GM12878 (cell line): ENCODE measurements around the gene CLASRP.

ENCODE experiments used
- CEBPB ChIP-seq, 2 experiments: fragments of 150-350 bp in 1 of 2; IDR thresholded peaks; 2 replicates each; pipeline ENCODE4 v1.6.1; 2012 to 2014; ENCODE audit warnings: low read depth in 2 of 2, low read length in 2 of 2, borderline replicate concordance in 1 of 2, inconsistent platforms in 1 of 2
- CTCF ChIP-seq, 3 experiments: IDR thresholded peaks in 2 of 3; conservative IDR thresholded peaks in 1 of 3; 2 replicates each; pipeline ENCODE4 v1.5.1; 2011; ENCODE audit warnings: low read depth in 3 of 3, low read length in 3 of 3, mild to moderate bottlenecking in 3 of 3, control low read depth in 2 of 3, moderate library complexity in 2 of 3, inconsistent platforms in 1 of 3, mixed read lengths in 1 of 3; ENCODE audit not compliant: control insufficient read depth in 2 of 3, insufficient read depth in 1 of 3; ENCODE audit errors: extremely low read depth in 1 of 3
- EZH2 ChIP-seq: IDR thresholded peaks from 2 replicates; pipeline ENCODE4 v1.6.1; 2012; ENCODE audit warnings: low read depth, mild to moderate bottlenecking, control low read depth, inconsistent platforms, low read length, borderline replicate concordance; ENCODE audit not compliant: control insufficient read depth
- HCFC1 ChIP-seq: fragments of 150-350 bp; IDR thresholded peaks from 2 replicates; pipeline ENCODE4 v1.6.1; 2014; ENCODE audit warnings: low read length
- IRF4 ChIP-seq: IDR thresholded peaks from 2 replicates; pipeline ENCODE4 v1.6.1; 2011; ENCODE audit warnings: low read depth, low read length
- MXI1 ChIP-seq: fragments of 150-350 bp; IDR thresholded peaks from 2 replicates; pipeline ENCODE4 v1.6.1; 2011; ENCODE audit warnings: low read depth, mild to moderate bottlenecking, inconsistent platforms, low read length, improper control_type of control experiment
- NR2F1 ChIP-seq: fragments of 450-650 bp; conservative IDR thresholded peaks from 2 replicates; pipeline ENCODE4 v1.6.1; 2017; ENCODE audit warnings: mild to moderate bottlenecking
- PML ChIP-seq: IDR thresholded peaks from 2 replicates; pipeline ENCODE4 v1.6.1; 2012; ENCODE audit warnings: low read length, inconsistent platforms
- POLR2A ChIP-seq: IDR thresholded peaks from 2 replicates; pipeline ENCODE4 v1.6.1; 2011; ENCODE audit warnings: low read depth, mild to moderate bottlenecking, low read length
- RBBP5 ChIP-seq: fragments of 200-600 bp; sonication (generic); conservative IDR thresholded peaks from 2 replicates; pipeline ENCODE4 v1.6.1; 2016
- SIN3A ChIP-seq: IDR thresholded peaks from 2 replicates; pipeline ENCODE4 v1.6.1; 2012; ENCODE audit warnings: low read depth, low read length, improper control_type of control experiment

GRCh38 chr19:45070214-45070613 is 31.4 kb downstream of the CLASRP start:
- TF ChIP-seq NR2F1 (no peak), CTCF (IDR thresholded peaks at IDR 0.05 in 2 of 3, conservative IDR thresholded peaks at IDR 0.05 in 1 of 3; ENCODE audit: control insufficient read depth in 2 of 3, extremely low read depth in 1 of 3, insufficient read depth in 1 of 3, low read depth in 3 of 3, low read length in 3 of 3) (no peak), SIN3A (no peak), MXI1 (no peak), CEBPB (IDR thresholded peaks at IDR 0.05; ENCODE audit: borderline replicate concordance in 1 of 2, low read depth in 2 of 2, low read length in 2 of 2) (no peak), IRF4 (no peak), HCFC1 (no peak), POLR2A (no peak), EZH2 (no peak), PML (no peak), RBBP5 (no peak)
